ENCODE data around the gene CNGA4. TPM values are rescaled to one million over a fixed set of nuclear protein-coding genes. Genes with fewer than 3 reads are reported as not detected.

The CNGA4 gene
- total RNA-seq, 1 experiment from 2014 or later = 0.51 TPM

GRCh38 chr11:6237761-6238302 lies 1.1 kb upstream of the CNGA4 start:
- DNase-seq (no peak), ATAC-seq (no peak)
- Histone ChIP-seq H2AFZ (ENCODE audit: low read length) (no peak overlapping the region), H3K4me3 (ENCODE audit: low read length) (no peak overlapping the region), H4K20me1 (ENCODE audit: low read length) (peaks cover 4% of the 10 kb centered on the region; the same call in 1 of the 2 replicates), H3K27ac (ENCODE audit: low read length) (no peak overlapping the region), H3K79me2 (ENCODE audit: low read length) (peaks cover 16% of the 10 kb centered on the region), H3K9ac (ENCODE audit: low read length) (no peak overlapping the region), H3F3A (ENCODE audit: low read length, unreplicated experiment) (no peaks in the 10 kb centered on the region), H3K9me2 (replicated peaks; ENCODE audit: low read length) (no peaks in the 10 kb centered on the region), H3K36me3 (ENCODE audit: low read depth, low read length) (no peaks in the 10 kb centered on the region), H3K4me2 (ENCODE audit: low read length) (no peak overlapping the region), H3K9me3 (ENCODE audit: low read length) (no peaks in the 10 kb centered on the region), H3K27me3 (ENCODE audit: low read length) (no peaks in the 10 kb centered on the region; the same call in 1 of the 2 replicates), H3K4me1 (ENCODE audit: insufficient read depth, low read length) (peaks cover 10% of the 10 kb centered on the region)
- intact Hi-C loops (cut with micrococcal nuclease) = no loop called here
- CTCF ChIA-PET = no interaction called here
- no peak for TF ChIP-seq EZH2 (IDR thresholded peaks at IDR 0.05; ENCODE audit: low read length, unreplicated experiment)
- POLR2A ChIA-PET (ENCODE audit: unreplicated experiment) = interaction anchor here (0.7 kb wide), 1 partner anchor 32 kb away, joined by 6 read pairs; no protein-coding TSS in a partner anchor
- no TSS peak for BruUV-seq (replicated peaks)

DNA sequence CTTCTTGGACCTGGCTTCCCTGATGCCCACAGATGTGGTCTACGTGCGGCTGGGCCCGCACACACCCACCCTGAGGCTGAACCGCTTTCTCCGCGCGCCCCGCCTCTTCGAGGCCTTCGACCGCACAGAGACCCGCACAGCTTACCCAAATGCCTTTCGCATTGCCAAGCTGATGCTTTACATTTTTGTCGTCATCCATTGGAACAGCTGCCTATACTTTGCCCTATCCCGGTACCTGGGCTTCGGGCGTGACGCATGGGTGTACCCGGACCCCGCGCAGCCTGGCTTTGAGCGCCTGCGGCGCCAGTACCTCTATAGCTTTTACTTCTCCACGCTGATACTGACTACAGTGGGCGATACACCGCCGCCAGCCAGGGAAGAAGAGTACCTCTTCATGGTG lies 1.2 kb downstream of the CNGA4 start:
- Histone ChIP-seq H3K27me3 (ENCODE audit: low read length) (no peaks in the 10 kb centered on the region; the same call in 1 of the 2 replicates), H3K4me2 (ENCODE audit: low read length) (no peak overlapping the region), H3K79me2 (ENCODE audit: low read length) (no peaks in the 10 kb centered on the region), H3F3A (ENCODE audit: low read length, unreplicated experiment) (no peaks in the 10 kb centered on the region), H3K27ac (ENCODE audit: low read length) (no peak overlapping the region), H2AFZ (ENCODE audit: low read length) (no peak overlapping the region), H3K36me3 (ENCODE audit: low read depth, low read length) (no peaks in the 10 kb centered on the region), H3K4me1 (ENCODE audit: insufficient read depth, low read length) (no peaks in the 10 kb centered on the region), H3K9ac (ENCODE audit: low read length) (no peak overlapping the region), H4K20me1 (ENCODE audit: low read length) (no peaks in the 10 kb centered on the region), H3K9me3 (ENCODE audit: low read length) (no peaks in the 10 kb centered on the region), H3K4me3 (ENCODE audit: low read length) (no peak overlapping the region), H3K9me2 (replicated peaks; ENCODE audit: low read length) (no peaks in the 10 kb centered on the region)
- TF ChIP-seq, protein P1, sequence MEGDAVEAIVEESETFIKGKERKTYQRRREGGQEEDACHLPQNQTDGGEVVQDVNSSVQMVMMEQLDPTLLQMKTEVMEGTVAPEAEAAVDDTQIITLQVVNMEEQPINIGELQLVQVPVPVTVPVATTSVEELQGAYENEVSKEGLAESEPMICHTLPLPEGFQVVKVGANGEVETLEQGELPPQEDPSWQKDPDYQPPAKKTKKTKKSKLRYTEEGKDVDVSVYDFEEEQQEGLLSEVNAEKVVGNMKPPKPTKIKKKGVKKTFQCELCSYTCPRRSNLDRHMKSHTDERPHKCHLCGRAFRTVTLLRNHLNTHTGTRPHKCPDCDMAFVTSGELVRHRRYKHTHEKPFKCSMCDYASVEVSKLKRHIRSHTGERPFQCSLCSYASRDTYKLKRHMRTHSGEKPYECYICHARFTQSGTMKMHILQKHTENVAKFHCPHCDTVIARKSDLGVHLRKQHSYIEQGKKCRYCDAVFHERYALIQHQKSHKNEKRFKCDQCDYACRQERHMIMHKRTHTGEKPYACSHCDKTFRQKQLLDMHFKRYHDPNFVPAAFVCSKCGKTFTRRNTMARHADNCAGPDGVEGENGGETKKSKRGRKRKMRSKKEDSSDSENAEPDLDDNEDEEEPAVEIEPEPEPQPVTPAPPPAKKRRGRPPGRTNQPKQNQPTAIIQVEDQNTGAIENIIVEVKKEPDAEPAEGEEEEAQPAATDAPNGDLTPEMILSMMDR (conservative IDR thresholded peaks at IDR 0.05; ENCODE audit: low read depth, low read length) = no peak
- TF ChIP-seq EZH2 (IDR thresholded peaks at IDR 0.05; ENCODE audit: low read length, unreplicated experiment) (no peak), EZH2phosphoT487 (IDR thresholded peaks at IDR 0.05; ENCODE audit: borderline replicate concordance, low read length) (no peak)
- DNase-seq = no peak
- CTCF ChIA-PET = no interaction called here
- no peak for ATAC-seq
- BruUV-seq (replicated peaks) = no TSS peak
- POLR2A ChIA-PET (ENCODE audit: unreplicated experiment) = no interaction called here
- intact Hi-C loops (cut with micrococcal nuclease) = no loop called here

DNA sequence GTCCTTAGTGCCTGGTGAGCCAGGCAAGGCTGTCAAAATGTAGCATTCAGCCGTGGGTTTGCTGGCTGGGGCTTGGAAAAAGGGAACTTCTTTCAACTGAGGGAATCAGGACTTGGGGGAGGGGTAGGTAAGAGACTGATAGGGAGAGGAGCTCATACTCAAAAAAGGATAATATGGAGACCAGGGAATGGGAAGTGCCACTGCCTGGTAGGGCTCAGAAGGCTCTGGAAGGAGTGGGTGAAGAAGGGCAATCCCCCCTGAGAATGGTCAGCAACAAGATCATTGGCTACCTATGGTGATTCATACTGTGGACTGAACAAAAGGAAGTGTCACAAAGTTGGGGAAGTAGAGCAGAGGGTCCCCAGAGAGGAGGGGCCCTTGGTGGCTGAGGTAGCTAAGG lies 1.9 kb downstream of the CNGA4 start:
- no peaks in the 10 kb centered on the region for H3K36me3 ChIP-seq (ENCODE audit: low read depth, low read length)
- no peak overlapping the region for H3K27ac ChIP-seq (ENCODE audit: low read length)
- ChIA-PET CTCF (no interaction called here), POLR2A (ENCODE audit: unreplicated experiment) (no interaction called here)
- DNase-seq (no peak), ATAC-seq (no peak)
- H3K4me2 ChIP-seq (ENCODE audit: low read length) = no peak overlapping the region
- H3K9me2 ChIP-seq (replicated peaks; ENCODE audit: low read length) = no peaks in the 10 kb centered on the region
- no peak overlapping the region for H3K9ac ChIP-seq (ENCODE audit: low read length)
- H3K4me3 ChIP-seq (ENCODE audit: low read length) = no peak overlapping the region
- TF ChIP-seq EZH2phosphoT487 (IDR thresholded peaks at IDR 0.05; ENCODE audit: borderline replicate concordance, low read length) (no peak), EZH2 (IDR thresholded peaks at IDR 0.05; ENCODE audit: low read length, unreplicated experiment) (no peak)
- TF ChIP-seq, protein P1 (conservative IDR thresholded peaks at IDR 0.05; ENCODE audit: low read depth, low read length) = no peak
- H3K79me2 ChIP-seq (ENCODE audit: low read length) = no peaks in the 10 kb centered on the region
- no peak overlapping the region for H2AFZ ChIP-seq (ENCODE audit: low read length)
- no TSS peak for BruUV-seq (replicated peaks)
- no peaks in the 10 kb centered on the region for H3K9me3 ChIP-seq (ENCODE audit: low read length)
- no peaks in the 10 kb centered on the region for H4K20me1 ChIP-seq (ENCODE audit: low read length)
- intact Hi-C loops (cut with micrococcal nuclease) = no loop called here
- no peaks in the 10 kb centered on the region for H3F3A ChIP-seq (ENCODE audit: low read length, unreplicated experiment)
- no peaks in the 10 kb centered on the region; the same call in 1 of the 2 replicates for H3K27me3 ChIP-seq (ENCODE audit: low read length)
- H3K4me1 ChIP-seq (ENCODE audit: insufficient read depth, low read length) = no peaks in the 10 kb centered on the region

Measured in PC-3 (cell line).